Smooth muscle cell (in vitro differentiated cells): ENCODE measurements around the gene PRUNE1. TPM values are rescaled to one million over a fixed set of nuclear protein-coding genes. Genes with fewer than 3 reads are reported as not detected.

Experiments used
- DNase-seq: peaks from one replicate; lab custom pipeline; 2025; ENCODE audit not compliant: unreplicated experiment; lab: John Stamatoyannopoulos, UW
- H2AFZ ChIP-seq: fragments of 200-600 bp; sonication (generic); 2 replicates; pipeline ENCODE4 v1.6.0; 2016; ENCODE audit warnings: antibody characterized with exemption, low read depth, mild to moderate bottlenecking
- H3F3A ChIP-seq: fragments of 200-600 bp; sonication (generic); 2 replicates; pipeline ENCODE4 v1.6.0; 2017; ENCODE audit warnings: antibody characterized with exemption, low read depth
- H3K27ac ChIP-seq: fragments of 200-600 bp; sonication (generic); 2 replicates; pipeline ENCODE4 v1.5.1; 2016; ENCODE audit warnings: low read depth, mild to moderate bottlenecking
- H3K27me3 ChIP-seq: fragments of 200-600 bp; sonication (generic); 2 replicates; pipeline ENCODE4 v1.6.1; 2016; ENCODE audit warnings: low read depth, mild to moderate bottlenecking
- H3K36me3 ChIP-seq: fragments of 200-600 bp; sonication (generic); 2 replicates; pipeline ENCODE4 v1.5.1; 2016; ENCODE audit warnings: low read depth
- H3K4me1 ChIP-seq: fragments of 200-600 bp; sonication (generic); 2 replicates; pipeline ENCODE4 v1.5.1; 2016; ENCODE audit warnings: low read depth
- H3K4me2 ChIP-seq: fragments of 200-600 bp; sonication (generic); 2 replicates; pipeline ENCODE4 v1.6.0; 2016; ENCODE audit warnings: mild to moderate bottlenecking
- H3K4me3 ChIP-seq: fragments of 200-600 bp; sonication (generic); 2 replicates; pipeline ENCODE4 v1.5.1; 2016; ENCODE audit warnings: mild to moderate bottlenecking
- H3K79me2 ChIP-seq: fragments of 200-600 bp; sonication (generic); 2 replicates; pipeline ENCODE4 v1.6.0; 2016; ENCODE audit warnings: low read depth, mild to moderate bottlenecking
- H3K9ac ChIP-seq: fragments of 200-600 bp; sonication (generic); 2 replicates; pipeline ENCODE4 v1.6.0; 2016; ENCODE audit warnings: low read depth
- H3K9me3 ChIP-seq: fragments of 200-600 bp; sonication (generic); replicated peaks from 2 replicates; pipeline ENCODE4 v1.5.1; 2016; ENCODE audit warnings: low read depth
- H4K20me1 ChIP-seq: fragments of 200-600 bp; sonication (generic); 2 replicates; pipeline ENCODE4 v1.6.0; 2016; ENCODE audit warnings: low read depth
- WGBS: methylation state at CpG from one replicate; pipeline ENCODE4 v1.1.7; 2016; ENCODE audit warnings: low lambda C conversion rate; 5-methylcytosine and 5-hydroxymethylcytosine counted together
- polyA plus RNA-seq: library from polyadenylated mRNA; unstranded; fragments of >200 nt; fragmentation: Nextera tagmentation; extraction: Ambion mirVana; gene quantifications from 2 replicates; pipeline ENCODE4 v1.2.1, GENCODE V29; 2016
- total RNA-seq: library from RNA; depleted of rRNA; stranded (reverse); fragments of >200 nt; gene quantifications from 2 replicates; pipeline ENCODE4 v1.2.3, GENCODE V29; 2014
- TF ChIP-seq, protein P1 (sequence below): fragments of 200-600 bp; sonication (generic); IDR thresholded peaks from 2 replicates; pipeline ENCODE4 v1.5.1; 2017; ENCODE audit warnings: borderline replicate concordance, mild to moderate bottlenecking, antibody characterized with exemption; ENCODE audit not compliant: insufficient read depth, poor library complexity, severe bottlenecking

The PRUNE1 gene
- total and polyA plus RNA-seq, 2 experiments from 2014 or later: 15.2 to 19.5 TPM

GRCh38 chr1:150973836-150974579, 34.2 kb upstream of the PRUNE1 start:
- Histone ChIP-seq H3K4me1 (peaks cover 46% of the 10 kb centered on the region), H3K9me3 (no peaks in the 10 kb centered on the region), H3F3A (peaks cover 32% of the 10 kb centered on the region), H3K9ac (peak overlapping the region; percentile 84), H2AFZ (no peak overlapping the region), H3K4me3 (peak overlapping the region; percentile 84), H3K36me3 (no peaks in the 10 kb centered on the region), H3K4me2 (peak overlapping the region; percentile 100), H4K20me1 (peaks cover 47% of the 10 kb centered on the region), H3K27me3 (no peaks in the 10 kb centered on the region), H3K27ac (peak overlapping the region; percentile 72), H3K79me2 (peaks cover 51% of the 10 kb centered on the region)
- TF ChIP-seq, protein P1, sequence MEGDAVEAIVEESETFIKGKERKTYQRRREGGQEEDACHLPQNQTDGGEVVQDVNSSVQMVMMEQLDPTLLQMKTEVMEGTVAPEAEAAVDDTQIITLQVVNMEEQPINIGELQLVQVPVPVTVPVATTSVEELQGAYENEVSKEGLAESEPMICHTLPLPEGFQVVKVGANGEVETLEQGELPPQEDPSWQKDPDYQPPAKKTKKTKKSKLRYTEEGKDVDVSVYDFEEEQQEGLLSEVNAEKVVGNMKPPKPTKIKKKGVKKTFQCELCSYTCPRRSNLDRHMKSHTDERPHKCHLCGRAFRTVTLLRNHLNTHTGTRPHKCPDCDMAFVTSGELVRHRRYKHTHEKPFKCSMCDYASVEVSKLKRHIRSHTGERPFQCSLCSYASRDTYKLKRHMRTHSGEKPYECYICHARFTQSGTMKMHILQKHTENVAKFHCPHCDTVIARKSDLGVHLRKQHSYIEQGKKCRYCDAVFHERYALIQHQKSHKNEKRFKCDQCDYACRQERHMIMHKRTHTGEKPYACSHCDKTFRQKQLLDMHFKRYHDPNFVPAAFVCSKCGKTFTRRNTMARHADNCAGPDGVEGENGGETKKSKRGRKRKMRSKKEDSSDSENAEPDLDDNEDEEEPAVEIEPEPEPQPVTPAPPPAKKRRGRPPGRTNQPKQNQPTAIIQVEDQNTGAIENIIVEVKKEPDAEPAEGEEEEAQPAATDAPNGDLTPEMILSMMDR: no peak
- DNase-seq: peak; percentile 30
- WGBS: 2% methylated on average over 17 of the region's 67 CpGs

DNA sequence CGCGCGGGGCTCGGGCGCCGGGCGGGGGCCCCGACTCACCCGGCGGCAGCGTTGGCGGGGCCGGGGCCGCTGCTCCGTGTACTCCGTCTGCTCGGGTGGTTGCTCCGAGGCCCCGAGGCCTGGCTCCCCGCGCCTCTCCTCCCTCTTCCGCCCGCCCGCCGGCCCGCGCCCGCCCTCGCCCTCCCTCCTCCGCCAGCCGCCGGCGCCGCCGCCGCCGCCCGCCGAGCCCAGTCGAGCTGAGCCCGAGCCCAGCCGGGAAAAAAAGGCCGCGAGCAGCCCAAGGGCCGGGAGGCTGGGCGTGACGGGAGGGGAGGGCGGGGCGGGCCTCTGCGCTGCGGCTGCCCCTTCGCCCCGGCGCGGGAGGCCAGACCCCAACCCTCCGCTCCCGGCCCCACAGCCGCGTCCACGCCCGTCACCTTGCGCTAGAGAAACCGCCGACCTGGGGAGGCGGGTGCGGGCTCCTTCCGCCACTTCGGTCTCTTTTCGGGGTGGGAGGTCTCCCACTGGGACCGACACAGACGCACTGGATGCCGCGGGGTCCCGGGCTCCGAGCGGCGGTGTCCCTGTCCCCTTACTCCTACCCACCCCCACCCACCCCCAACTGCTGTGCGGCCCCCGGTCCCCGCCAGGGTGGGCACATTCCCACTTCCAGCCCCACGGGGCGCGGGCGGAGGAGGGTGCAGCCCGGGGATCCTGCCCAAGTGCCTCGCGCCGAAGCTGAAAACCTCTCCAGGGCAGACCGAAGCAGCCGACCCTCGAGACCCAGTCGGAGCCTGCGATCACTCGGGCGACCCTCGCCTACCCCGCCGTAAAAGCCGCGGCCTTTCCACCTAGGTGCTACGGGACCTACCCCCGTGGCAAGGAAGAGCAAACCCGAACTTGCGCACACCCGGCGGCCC, 33.4 kb upstream of the PRUNE1 start, which contains the start of gene CERS2:
CERS2 (minus strand) TSS at position 256 of the 899 bp plus-strand sequence. CDS start 5,745 bp downstream, outside the sequence.
- DNase-seq: peak; percentile 70
- Histone ChIP-seq H3K9me3 (no peaks in the 10 kb centered on the region), H3K4me3 (peak within 1 kb of the TSS; percentile 84), H3K4me1 (peaks cover 50% of the 10 kb centered on the region), H3K4me2 (peak within 1 kb of the TSS; percentile 100), H3K9ac (peak within 1 kb of the TSS; percentile 84), H4K20me1 (peaks cover 38% of the 10 kb centered on the region), H3K27ac (peak within 1 kb of the TSS; percentile 72), H3K27me3 (no peaks in the 10 kb centered on the region), H2AFZ (peak within 1 kb of the TSS; percentile 64), H3F3A (peaks cover 32% of the 10 kb centered on the region), H3K79me2 (peaks cover 43% of the 10 kb centered on the region), H3K36me3 (no peaks in the 10 kb centered on the region)
- WGBS: 6% methylated on average over 31 of the region's 106 CpGs
- TF ChIP-seq, protein P1: no peak

DNA sequence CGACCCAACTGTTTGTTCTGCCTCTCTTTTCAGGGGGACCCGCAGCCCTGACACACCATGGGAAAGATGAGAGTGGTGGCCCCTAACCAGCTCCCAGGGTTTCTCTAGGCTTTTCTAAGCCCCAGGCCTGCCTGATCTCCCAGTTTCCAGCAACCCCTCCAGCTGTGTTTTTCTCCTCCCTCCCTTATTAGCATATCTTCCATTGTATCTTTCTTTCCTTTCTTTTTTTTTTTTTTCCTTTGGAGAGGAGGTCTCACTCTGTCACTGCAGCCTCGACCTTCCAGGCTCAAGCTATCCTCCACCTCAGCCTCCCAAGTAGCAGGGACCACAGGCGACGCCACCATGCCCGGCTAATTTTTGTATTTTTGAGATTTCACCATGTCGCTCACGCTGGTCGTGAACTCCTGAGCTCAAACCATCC, 31.8 kb upstream of the PRUNE1 start:
- no peaks in the 10 kb centered on the region for H3K36me3 ChIP-seq
- H3F3A ChIP-seq: peaks cover 31% of the 10 kb centered on the region
- TF ChIP-seq, protein P1: no peak
- peak overlapping the region; percentile 100 for H3K4me2 ChIP-seq
- H3K9ac ChIP-seq: no peak overlapping the region
- no peak overlapping the region for H2AFZ ChIP-seq
- H3K27me3 ChIP-seq: no peaks in the 10 kb centered on the region
- no peak overlapping the region for H3K4me3 ChIP-seq
- H3K4me1 ChIP-seq: peaks cover 50% of the 10 kb centered on the region
- WGBS: 76% methylated on average over 9 of the region's 9 CpGs
- H3K79me2 ChIP-seq: peaks cover 27% of the 10 kb centered on the region
- H4K20me1 ChIP-seq: peaks cover 23% of the 10 kb centered on the region
- DNase-seq: no peak
- no peaks in the 10 kb centered on the region for H3K9me3 ChIP-seq
- peak overlapping the region; percentile 43 for H3K27ac ChIP-seq
